Measurements from ENCODE around the gene TUT1. TPM values are rescaled to one million over a fixed set of nuclear protein-coding genes. Genes with fewer than 3 reads are reported as not detected.

TUT1 gene
- total and polyA plus RNA-seq, 2 experiments from 2014 or later, result 12.8 to 22.2 TPM

- TF ChIP-seq EZH2phosphoT487 (IDR thresholded peaks at IDR 0.05; ENCODE audit: unreplicated experiment), result no peak
- TF ChIP-seq ZNF114 (CRISPR knock-in tag; IDR thresholded peaks at IDR 0.05), result no peak
- TF ChIP-seq CREB1 (CRISPR knock-in tag; IDR thresholded peaks at IDR 0.05; ENCODE audit: low read depth), result no peak
- TF ChIP-seq NANOG (IDR thresholded peaks at IDR 0.05; ENCODE audit: borderline replicate concordance), result no peak
- no peak for TF ChIP-seq JUNB (IDR thresholded peaks at IDR 0.05; ENCODE audit: unreplicated experiment)
- no peak for TF ChIP-seq STAT1 (IDR thresholded peaks at IDR 0.05; ENCODE audit: unreplicated experiment)
- no peak for TF ChIP-seq EZH2 (IDR thresholded peaks at IDR 0.05; ENCODE audit: low read depth, unreplicated experiment)
- no peak for TF ChIP-seq ETS1 (IDR thresholded peaks at IDR 0.05)
- no peak for TF ChIP-seq CTCF (conservative IDR thresholded peaks at IDR 0.05; ENCODE audit: low read depth in 2 of 2)
- no peak for TF ChIP-seq POLR2AphosphoS5 (IDR thresholded peaks at IDR 0.05; ENCODE audit: low read depth)
These were observed 49.1 kb downstream of the TUT1 start (continued) for GRCh38 chr11:62542111-62542745.

- no peak overlapping the region for H3K4me2 ChIP-seq
- H3K4me3 Mint-ChIP-seq, result no peak overlapping the region; the same call in 2 of the 3 replicates
- H3K36me3 Mint-ChIP-seq (ENCODE audit: low read depth), result no peaks in the 10 kb centered on the region
- no peak for DNase-seq (ENCODE audit: low spot score)
- no peaks in the 10 kb centered on the region for H4K20me1 ChIP-seq (replicated peaks; ENCODE audit: insufficient read depth)
- H3K9me3 Mint-ChIP-seq, result no peaks in the 10 kb centered on the region
- H3K36me3 ChIP-seq (ENCODE audit: insufficient read depth), result no peaks in the 10 kb centered on the region
- peaks cover 49% of the 10 kb centered on the region for H3K27me3 ChIP-seq (ENCODE audit: insufficient read depth)
- H3K27ac Mint-ChIP-seq, result no peak overlapping the region
- peaks cover 54% of the 10 kb centered on the region for H3K4me1 Mint-ChIP-seq
- no peak overlapping the region for H3K4me3 ChIP-seq
- no peaks in the 10 kb centered on the region for H3K9me2 ChIP-seq (ENCODE audit: insufficient read depth)
- H2AFZ ChIP-seq, result no peak overlapping the region
- TF ChIP-seq JUNB (IDR thresholded peaks at IDR 0.05; ENCODE audit: unreplicated experiment), result no peak
- no peak overlapping the region for H3K27ac ChIP-seq (ENCODE audit: low read depth)
- H3K27me3 Mint-ChIP-seq (ENCODE audit: insufficient read depth, low read depth, poor library complexity), result peaks cover 47% of the 10 kb centered on the region
- H3K79me2 ChIP-seq (replicated peaks; ENCODE audit: insufficient read depth), result no peaks in the 10 kb centered on the region
- 0 out of 2 replicates have a peak, but pooled peaks cover 3% of the 10 kb centered on the region for H3F3A ChIP-seq (replicated peaks; ENCODE audit: low read depth)
- peaks cover 32% of the 10 kb centered on the region; the same call in 1 of the 2 replicates for H3K4me1 ChIP-seq (ENCODE audit: insufficient read depth)
- no peak for ATAC-seq
These were observed 50.3 kb downstream of the TUT1 start for GRCh38 chr11:62540804-62541701.

Measured in GM23338 (cell line).